ENCODE data around the gene MAP3K19.

- TF ChIP-seq, protein P1, sequence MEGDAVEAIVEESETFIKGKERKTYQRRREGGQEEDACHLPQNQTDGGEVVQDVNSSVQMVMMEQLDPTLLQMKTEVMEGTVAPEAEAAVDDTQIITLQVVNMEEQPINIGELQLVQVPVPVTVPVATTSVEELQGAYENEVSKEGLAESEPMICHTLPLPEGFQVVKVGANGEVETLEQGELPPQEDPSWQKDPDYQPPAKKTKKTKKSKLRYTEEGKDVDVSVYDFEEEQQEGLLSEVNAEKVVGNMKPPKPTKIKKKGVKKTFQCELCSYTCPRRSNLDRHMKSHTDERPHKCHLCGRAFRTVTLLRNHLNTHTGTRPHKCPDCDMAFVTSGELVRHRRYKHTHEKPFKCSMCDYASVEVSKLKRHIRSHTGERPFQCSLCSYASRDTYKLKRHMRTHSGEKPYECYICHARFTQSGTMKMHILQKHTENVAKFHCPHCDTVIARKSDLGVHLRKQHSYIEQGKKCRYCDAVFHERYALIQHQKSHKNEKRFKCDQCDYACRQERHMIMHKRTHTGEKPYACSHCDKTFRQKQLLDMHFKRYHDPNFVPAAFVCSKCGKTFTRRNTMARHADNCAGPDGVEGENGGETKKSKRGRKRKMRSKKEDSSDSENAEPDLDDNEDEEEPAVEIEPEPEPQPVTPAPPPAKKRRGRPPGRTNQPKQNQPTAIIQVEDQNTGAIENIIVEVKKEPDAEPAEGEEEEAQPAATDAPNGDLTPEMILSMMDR (IDR thresholded peaks at IDR 0.05), result no peak
- no peak for TF ChIP-seq POLR2A (IDR thresholded peaks at IDR 0.05)
- no peak for TF ChIP-seq POLR2AphosphoS5 (IDR thresholded peaks at IDR 0.05)
Observed at GRCh38 chr2:134924912-134925311, 122.3 kb downstream of the MAP3K19 start.

All from sigmoid colon (tissue), 4 donors.